Liver (tissue), 3 donors: ENCODE results near the gene KLHDC9.

ENCODE experiments used
- GABPA ChIP-seq, 2 donors: IDR thresholded peaks in 1 of 2; conservative IDR thresholded peaks in 1 of 2; 2 replicates each; pipeline ENCODE4 v1.6.1; 2016; ENCODE audit warnings: antibody characterized with exemption in 2 of 2, mild to moderate bottlenecking in 1 of 2, moderate library complexity in 1 of 2
- RAD21 ChIP-seq, 2 donors: IDR thresholded peaks; 2 replicates each; pipeline ENCODE4 v1.6.1; 2016; ENCODE audit warnings: antibody characterized with exemption in 2 of 2, mild to moderate bottlenecking in 2 of 2
- SP1 ChIP-seq: IDR thresholded peaks from 2 replicates; pipeline ENCODE4 v1.6.1; 2018; ENCODE audit warnings: antibody characterized with exemption, mild to moderate bottlenecking
- TAF1 ChIP-seq: conservative IDR thresholded peaks from 2 replicates; pipeline ENCODE4 v1.6.1; 2016; ENCODE audit warnings: antibody characterized with exemption, mild to moderate bottlenecking
- TF ChIP-seq, protein P1 (sequence below): fragments of 150-350 bp; IDR thresholded peaks from 2 replicates; pipeline ENCODE4 v1.5.1; 2017; ENCODE audit warnings: improper control_type of control experiment, low read depth, low read length; ENCODE audit not compliant: missing input control
- TF ChIP-seq, protein P2 (sequence below): IDR thresholded peaks from 2 replicates; pipeline ENCODE4 v1.6.1; 2016; ENCODE audit warnings: antibody characterized with exemption
- TF ChIP-seq, protein P3 (sequence below): IDR thresholded peaks from 2 replicates; pipeline ENCODE4 v1.6.1; 2016; ENCODE audit warnings: antibody characterized with exemption
- donor health status: healthy.
- donor health status: healthy.

DNA sequence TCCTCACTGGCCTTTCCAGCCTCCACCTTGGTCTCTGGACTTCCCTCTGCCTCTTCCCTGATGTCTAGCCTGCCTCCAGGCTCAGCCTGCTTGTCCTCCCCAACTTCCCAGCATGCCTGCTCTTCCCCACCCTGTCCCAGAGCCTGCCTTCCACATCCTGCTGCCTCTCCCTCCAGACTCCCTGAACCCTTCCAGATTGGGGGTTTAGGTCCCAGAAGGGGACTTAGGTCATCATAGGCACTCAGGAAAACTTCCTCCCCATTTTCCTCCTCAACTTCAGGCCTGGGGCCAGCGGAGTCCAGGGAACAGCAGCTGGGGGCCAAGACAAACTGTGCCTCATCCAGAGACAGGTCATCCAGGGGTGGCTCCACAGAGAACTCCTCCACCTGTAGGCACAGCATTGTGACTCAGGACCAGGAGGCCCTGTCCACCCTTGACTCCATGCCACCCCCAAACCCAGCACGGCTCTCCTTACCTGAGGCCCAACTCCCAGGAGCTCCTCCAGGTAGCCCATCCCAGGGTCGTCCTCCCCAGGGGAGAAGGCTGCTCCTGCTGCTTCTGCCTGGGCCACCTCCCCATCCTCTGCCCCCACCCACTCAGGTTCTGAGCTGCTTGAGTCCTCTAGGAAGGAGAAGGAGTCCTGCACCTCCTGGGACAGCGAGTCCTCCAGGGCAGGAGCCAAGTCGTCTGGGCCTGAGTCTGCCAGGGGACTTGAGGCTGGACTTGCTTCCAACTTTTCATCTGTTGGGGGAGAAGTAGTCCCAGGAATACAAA, 49.0 kb upstream of the KLHDC9 start:
- TF ChIP-seq, protein P1, sequence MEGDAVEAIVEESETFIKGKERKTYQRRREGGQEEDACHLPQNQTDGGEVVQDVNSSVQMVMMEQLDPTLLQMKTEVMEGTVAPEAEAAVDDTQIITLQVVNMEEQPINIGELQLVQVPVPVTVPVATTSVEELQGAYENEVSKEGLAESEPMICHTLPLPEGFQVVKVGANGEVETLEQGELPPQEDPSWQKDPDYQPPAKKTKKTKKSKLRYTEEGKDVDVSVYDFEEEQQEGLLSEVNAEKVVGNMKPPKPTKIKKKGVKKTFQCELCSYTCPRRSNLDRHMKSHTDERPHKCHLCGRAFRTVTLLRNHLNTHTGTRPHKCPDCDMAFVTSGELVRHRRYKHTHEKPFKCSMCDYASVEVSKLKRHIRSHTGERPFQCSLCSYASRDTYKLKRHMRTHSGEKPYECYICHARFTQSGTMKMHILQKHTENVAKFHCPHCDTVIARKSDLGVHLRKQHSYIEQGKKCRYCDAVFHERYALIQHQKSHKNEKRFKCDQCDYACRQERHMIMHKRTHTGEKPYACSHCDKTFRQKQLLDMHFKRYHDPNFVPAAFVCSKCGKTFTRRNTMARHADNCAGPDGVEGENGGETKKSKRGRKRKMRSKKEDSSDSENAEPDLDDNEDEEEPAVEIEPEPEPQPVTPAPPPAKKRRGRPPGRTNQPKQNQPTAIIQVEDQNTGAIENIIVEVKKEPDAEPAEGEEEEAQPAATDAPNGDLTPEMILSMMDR, result no peak
- TF ChIP-seq GABPA (IDR thresholded peaks at IDR 0.05 in 1 of 2, conservative IDR thresholded peaks at IDR 0.05 in 1 of 2), result no peak
- TF ChIP-seq, protein P2, sequence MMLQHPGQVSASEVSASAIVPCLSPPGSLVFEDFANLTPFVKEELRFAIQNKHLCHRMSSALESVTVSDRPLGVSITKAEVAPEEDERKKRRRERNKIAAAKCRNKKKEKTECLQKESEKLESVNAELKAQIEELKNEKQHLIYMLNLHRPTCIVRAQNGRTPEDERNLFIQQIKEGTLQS, result no peak
- TF ChIP-seq RAD21 (IDR thresholded peaks at IDR 0.05), result no peak
- no peak for TF ChIP-seq TAF1
- no peak for TF ChIP-seq SP1
- TF ChIP-seq, protein P3, sequence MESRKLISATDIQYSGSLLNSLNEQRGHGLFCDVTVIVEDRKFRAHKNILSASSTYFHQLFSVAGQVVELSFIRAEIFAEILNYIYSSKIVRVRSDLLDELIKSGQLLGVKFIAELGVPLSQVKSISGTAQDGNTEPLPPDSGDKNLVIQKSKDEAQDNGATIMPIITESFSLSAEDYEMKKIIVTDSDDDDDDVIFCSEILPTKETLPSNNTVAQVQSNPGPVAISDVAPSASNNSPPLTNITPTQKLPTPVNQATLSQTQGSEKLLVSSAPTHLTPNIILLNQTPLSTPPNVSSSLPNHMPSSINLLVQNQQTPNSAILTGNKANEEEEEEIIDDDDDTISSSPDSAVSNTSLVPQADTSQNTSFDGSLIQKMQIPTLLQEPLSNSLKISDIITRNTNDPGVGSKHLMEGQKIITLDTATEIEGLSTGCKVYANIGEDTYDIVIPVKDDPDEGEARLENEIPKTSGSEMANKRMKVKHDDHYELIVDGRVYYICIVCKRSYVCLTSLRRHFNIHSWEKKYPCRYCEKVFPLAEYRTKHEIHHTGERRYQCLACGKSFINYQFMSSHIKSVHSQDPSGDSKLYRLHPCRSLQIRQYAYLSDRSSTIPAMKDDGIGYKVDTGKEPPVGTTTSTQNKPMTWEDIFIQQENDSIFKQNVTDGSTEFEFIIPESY, result no peak
